ENCODE measurements around the gene SPATA17.

GRCh38 chr1:217673387-217673786 is 42.2 kb downstream of the SPATA17 start:
- TF ChIP-seq, protein P1, sequence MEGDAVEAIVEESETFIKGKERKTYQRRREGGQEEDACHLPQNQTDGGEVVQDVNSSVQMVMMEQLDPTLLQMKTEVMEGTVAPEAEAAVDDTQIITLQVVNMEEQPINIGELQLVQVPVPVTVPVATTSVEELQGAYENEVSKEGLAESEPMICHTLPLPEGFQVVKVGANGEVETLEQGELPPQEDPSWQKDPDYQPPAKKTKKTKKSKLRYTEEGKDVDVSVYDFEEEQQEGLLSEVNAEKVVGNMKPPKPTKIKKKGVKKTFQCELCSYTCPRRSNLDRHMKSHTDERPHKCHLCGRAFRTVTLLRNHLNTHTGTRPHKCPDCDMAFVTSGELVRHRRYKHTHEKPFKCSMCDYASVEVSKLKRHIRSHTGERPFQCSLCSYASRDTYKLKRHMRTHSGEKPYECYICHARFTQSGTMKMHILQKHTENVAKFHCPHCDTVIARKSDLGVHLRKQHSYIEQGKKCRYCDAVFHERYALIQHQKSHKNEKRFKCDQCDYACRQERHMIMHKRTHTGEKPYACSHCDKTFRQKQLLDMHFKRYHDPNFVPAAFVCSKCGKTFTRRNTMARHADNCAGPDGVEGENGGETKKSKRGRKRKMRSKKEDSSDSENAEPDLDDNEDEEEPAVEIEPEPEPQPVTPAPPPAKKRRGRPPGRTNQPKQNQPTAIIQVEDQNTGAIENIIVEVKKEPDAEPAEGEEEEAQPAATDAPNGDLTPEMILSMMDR (conservative IDR thresholded peaks at IDR 0.05; ENCODE audit: low read depth, low read length) = no peak
- no peak for TF ChIP-seq EZH2 (IDR thresholded peaks at IDR 0.05; ENCODE audit: borderline replicate concordance, low read depth, low read length, poor library complexity, severe bottlenecking)

Data from A673 (cell line).